ENCODE measurements around the gene RERE.

The RERE gene

GRCh38 chr1:8497210-8497819 is 320.1 kb downstream of the RERE start:
- no peak for DNase-seq

- DNase-seq = no peak
Observed at GRCh38 chr1:8496473-8496872, 321.0 kb downstream of the RERE start.

GRCh38 chr1:8495928-8496401 is 321.5 kb downstream of the RERE start:
- DNase-seq = no peak

- no peak for DNase-seq
Observed at GRCh38 chr1:8494681-8495080, 322.8 kb downstream of the RERE start.

- DNase-seq = no peak
Observed at GRCh38 chr1:8493916-8494540, 323.4 kb downstream of the RERE start.

- DNase-seq = no peak
Observed at GRCh38 chr1:8487249-8487648, 330.2 kb downstream of the RERE start.

GRCh38 chr1:8486047-8486446 is 331.4 kb downstream of the RERE start:
- DNase-seq = no peak

GRCh38 chr1:8483586-8483985 is 333.9 kb downstream of the RERE start:
- no peak for DNase-seq

- no peak for DNase-seq
Observed at GRCh38 chr1:8482979-8483381, 334.5 kb downstream of the RERE start.

- no peak for DNase-seq
Observed at GRCh38 chr1:8481650-8482380, 335.6 kb downstream of the RERE start.

GRCh38 chr1:8478566-8478965 is 338.9 kb downstream of the RERE start:
- DNase-seq = no peak

GRCh38 chr1:8477983-8478362 is 339.5 kb downstream of the RERE start:
- no peak for DNase-seq

GRCh38 chr1:8477166-8477982 is 340.1 kb downstream of the RERE start:
- DNase-seq = peak; percentile 22

GRCh38 chr1:8476006-8476405 is 341.4 kb downstream of the RERE start:
- DNase-seq = no peak

- DNase-seq = no peak
Observed at GRCh38 chr1:8474369-8474768, 343.1 kb downstream of the RERE start.

- DNase-seq = no peak
Observed at GRCh38 chr1:8473891-8474300, 343.5 kb downstream of the RERE start.

- no peak for DNase-seq
Observed at GRCh38 chr1:8473121-8473875, 344.1 kb downstream of the RERE start.

GRCh38 chr1:8472668-8473067 is 344.8 kb downstream of the RERE start:
- no peak for DNase-seq

GRCh38 chr1:8471451-8471850 is 346.0 kb downstream of the RERE start:
- no peak for DNase-seq

GRCh38 chr1:8468751-8469150 is 348.7 kb downstream of the RERE start:
- DNase-seq = no peak

GRCh38 chr1:8467308-8467707 is 350.1 kb downstream of the RERE start:
- no peak for DNase-seq

- DNase-seq = no peak
Observed at GRCh38 chr1:8465692-8466091, 351.7 kb downstream of the RERE start.

- DNase-seq = no peak
Observed at GRCh38 chr1:8465013-8465412, 352.4 kb downstream of the RERE start.

Measured in DMS79 (cell line).